Activated CD8-positive, alpha-beta memory T cell treated with anti-CD3 and anti-CD28 coated beads, Interleukin-2, amount 50 U/mL, for 24 hours (primary cell): ENCODE data around the gene PGA4.
"Not testable (repeated sequence)": the region's sequence is repeated elsewhere in the genome, so short reads cannot be mapped to it uniquely, and the experiment has no call there.

Experiments used
- DNase-seq: peaks from one replicate; pipeline ENCODE4 v3.0.0-alpha.2; 2020; ENCODE audit errors: extremely low read depth

Gene PGA4

GRCh38 chr11:61204502-61205059, 17.6 kb upstream of the PGA4 start:
- DNase-seq: not testable (repeated sequence)

GRCh38 chr11:61207636-61208310, 14.4 kb upstream of the PGA4 start:
- DNase-seq: not testable (repeated sequence)

GRCh38 chr11:61210629-61211028, 11.5 kb upstream of the PGA4 start:
- not testable (repeated sequence) for DNase-seq

- not testable (repeated sequence) for DNase-seq
Measured at GRCh38 chr11:61211327-61211952, 10.7 kb upstream of the PGA4 start.

GRCh38 chr11:61212202-61212601, 9.9 kb upstream of the PGA4 start:
- not testable (repeated sequence) for DNase-seq

- not testable (repeated sequence) for DNase-seq
Measured at GRCh38 chr11:61213711-61214324, 8.3 kb upstream of the PGA4 start.

- not testable (repeated sequence) for DNase-seq
Measured at GRCh38 chr11:61218306-61218705, 3.8 kb upstream of the PGA4 start.

- not testable (repeated sequence) for DNase-seq
Measured at GRCh38 chr11:61219016-61219415, 3.1 kb upstream of the PGA4 start.

- not testable (repeated sequence) for DNase-seq
Measured at GRCh38 chr11:61222692-61223091, 545 bp downstream of the PGA4 start.

GRCh38 chr11:61226457-61227137, 4.5 kb downstream of the PGA4 start:
- DNase-seq: not testable (repeated sequence)

- DNase-seq: not testable (repeated sequence)
Measured at GRCh38 chr11:61229458-61229857, 7.3 kb downstream of the PGA4 start.

GRCh38 chr11:61231033-61231432, 8.9 kb downstream of the PGA4 start:
- not testable (repeated sequence) for DNase-seq

GRCh38 chr11:61231585-61231984, 9.4 kb downstream of the PGA4 start:
- DNase-seq: not testable (repeated sequence)

- DNase-seq: not testable (repeated sequence)
Measured at GRCh38 chr11:61232548-61233145, 10.5 kb downstream of the PGA4 start.

GRCh38 chr11:61237130-61237529, 15.0 kb downstream of the PGA4 start:
- DNase-seq: not testable (repeated sequence)

GRCh38 chr11:61240288-61240687, 18.1 kb downstream of the PGA4 start:
- DNase-seq: not testable (repeated sequence)

GRCh38 chr11:61240875-61241274, 18.7 kb downstream of the PGA4 start, which contains the start of gene PGA5:
Gene PGA5 (plus strand): TSS chr11:61241175. CDS start chr11:61241227, 52 bp downstream.
- not testable (repeated sequence) for DNase-seq

GRCh38 chr11:61241526-61241925, 19.4 kb downstream of the PGA4 start:
- not testable (repeated sequence) for DNase-seq

GRCh38 chr11:61245284-61245964, 23.3 kb downstream of the PGA4 start:
- DNase-seq: not testable (repeated sequence)

GRCh38 chr11:61248071-61248470, 25.9 kb downstream of the PGA4 start:
- DNase-seq: not testable (repeated sequence)

GRCh38 chr11:61249201-61249600, 27.1 kb downstream of the PGA4 start:
- not testable (repeated sequence) for DNase-seq
